ENCODE data around the gene CC2D1A.

GRCh38 chr19:13899393-13899792 is 6.6 kb upstream of the CC2D1A start:
- TF ChIP-seq POLR2A (IDR thresholded peaks at IDR 0.05; ENCODE audit: low read depth, low read length) (no peak), TAF1 (IDR thresholded peaks at IDR 0.05; ENCODE audit: borderline replicate concordance, low read depth, low read length) (no peak)

Measured in GM12892 (cell line).